Activated CD4-positive, alpha-beta T cell treated with anti-CD3 and anti-CD28 coated beads for 1 hour (primary cell): ENCODE data around the gene NGF.
"Not testable (repeated sequence)": the region's sequence is repeated elsewhere in the genome, so short reads cannot be mapped to it uniquely, and the experiment has no call there.

Source experiments
- DNase-seq: peaks from one replicate; pipeline ENCODE4 v3.0.0-alpha.2; 2020

NGF gene

GRCh38 chr1:115332813-115333608 lies 5.0 kb downstream of the NGF start:
- DNase-seq: no peak

GRCh38 chr1:115331558-115332331 lies 6.3 kb downstream of the NGF start:
- DNase-seq: no peak

GRCh38 chr1:115330480-115331013 lies 7.5 kb downstream of the NGF start:
- DNase-seq: no peak

- no peak for DNase-seq
Measured at GRCh38 chr1:115329965-115330364, 8.1 kb downstream of the NGF start.

GRCh38 chr1:115327270-115327669 lies 10.8 kb downstream of the NGF start:
- no peak for DNase-seq

GRCh38 chr1:115326419-115326818 lies 11.6 kb downstream of the NGF start:
- no peak for DNase-seq

GRCh38 chr1:115325874-115326273 lies 12.2 kb downstream of the NGF start:
- DNase-seq: no peak

- no peak for DNase-seq
Measured at GRCh38 chr1:115324649-115325420, 13.2 kb downstream of the NGF start.

- DNase-seq: no peak
Measured at GRCh38 chr1:115323366-115324004, 14.6 kb downstream of the NGF start.

- DNase-seq: no peak
Measured at GRCh38 chr1:115322631-115323030, 15.4 kb downstream of the NGF start.

GRCh38 chr1:115320377-115320776 lies 17.7 kb downstream of the NGF start:
- DNase-seq: no peak

GRCh38 chr1:115319706-115320105 lies 18.3 kb downstream of the NGF start:
- no peak for DNase-seq

GRCh38 chr1:115317101-115318012 lies 20.7 kb downstream of the NGF start:
- no peak for DNase-seq

GRCh38 chr1:115314765-115315164 lies 23.3 kb downstream of the NGF start:
- DNase-seq: no peak

- no peak for DNase-seq
Measured at GRCh38 chr1:115314092-115314491, 24.0 kb downstream of the NGF start.

GRCh38 chr1:115313182-115313581 lies 24.9 kb downstream of the NGF start:
- no peak for DNase-seq

GRCh38 chr1:115312742-115313141 lies 25.3 kb downstream of the NGF start:
- DNase-seq: no peak

GRCh38 chr1:115311474-115311989 lies 26.5 kb downstream of the NGF start:
- no peak for DNase-seq

GRCh38 chr1:115310581-115311473 lies 27.2 kb downstream of the NGF start:
- no peak for DNase-seq

- not testable (repeated sequence) for DNase-seq
Measured at GRCh38 chr1:115309504-115309903, 28.5 kb downstream of the NGF start.
